Retinal pigment epithelial cell (primary cell): ENCODE results near the gene TAF6L.
"Not testable (repeated sequence)": the region's sequence is repeated elsewhere in the genome, so short reads cannot be mapped to it uniquely, and the experiment has no call there.

Source experiments
- DNase-seq: peaks from one replicate; pipeline ENCODE4 v3.0.0-alpha.2; 2010; ENCODE audit warnings: low read depth
- H3K4me3 ChIP-seq: 2 replicates; pipeline ENCODE4 v1.5.1; 2011; ENCODE audit warnings: mild to moderate bottlenecking, low read length, control low read depth, moderate library complexity
- CTCF ChIP-seq: conservative IDR thresholded peaks from 2 replicates; pipeline ENCODE4 v1.5.1; 2011; ENCODE audit warnings: low read depth, low read length, control low read depth, inconsistent platforms

Gene TAF6L

GRCh38 chr11:62806611-62807121 is 35.5 kb downstream of the TAF6L start:
- no peak overlapping the region for H3K4me3 ChIP-seq
- TF ChIP-seq CTCF = no peak
- no peak for DNase-seq

GRCh38 chr11:62810748-62811147 is 39.6 kb downstream of the TAF6L start:
- no peak for DNase-seq
- H3K4me3 ChIP-seq = no peak overlapping the region
- TF ChIP-seq CTCF = no peak

GRCh38 chr11:62811659-62812058 is 40.5 kb downstream of the TAF6L start:
- DNase-seq = no peak
- no peak overlapping the region for H3K4me3 ChIP-seq
- no peak for TF ChIP-seq CTCF

- DNase-seq = no peak
- no peak for TF ChIP-seq CTCF
- no peak overlapping the region for H3K4me3 ChIP-seq
Measured at GRCh38 chr11:62816557-62816956, 45.4 kb downstream of the TAF6L start.

- TF ChIP-seq CTCF = no peak
- H3K4me3 ChIP-seq = no peak overlapping the region
- DNase-seq = no peak
Measured at GRCh38 chr11:62817129-62817528, 45.9 kb downstream of the TAF6L start.

- H3K4me3 ChIP-seq = no peak overlapping the region
- no peak for DNase-seq
- no peak for TF ChIP-seq CTCF
Measured at GRCh38 chr11:62823677-62824076, 52.5 kb downstream of the TAF6L start.

- DNase-seq, H3K4me3 ChIP-seq: not testable (repeated sequence)
Measured at GRCh38 chr11:62828130-62828529, 56.9 kb downstream of the TAF6L start.
